Osteoblast (primary cell): ENCODE results near the gene SKAP1. TPM values are rescaled to one million over a fixed set of nuclear protein-coding genes. Genes with fewer than 3 reads are reported as not detected.

Experiments used
- DNase-seq: peaks from one replicate; pipeline ENCODE4 v3.0.0; 2011; ENCODE audit warnings: low spot score, mixed read lengths; ENCODE audit not compliant: insufficient read length; ENCODE audit errors: missing footprints
- H2AFZ ChIP-seq: 2 replicates; pipeline ENCODE4 v1.6.0; 2011; ENCODE audit warnings: mild to moderate bottlenecking, low read length
- H3K27ac ChIP-seq: 2 replicates; pipeline ENCODE4 v1.5.1; 2011; ENCODE audit warnings: mild to moderate bottlenecking, low read depth, low read length, moderate library complexity
- H3K27me3 ChIP-seq: 2 replicates; pipeline ENCODE4 v1.6.0; 2012; ENCODE audit warnings: mild to moderate bottlenecking, control low read depth, inconsistent platforms, low read length, moderate library complexity; ENCODE audit not compliant: insufficient read depth
- H3K36me3 ChIP-seq: 2 replicates; pipeline ENCODE4 v1.5.1; 2011; ENCODE audit warnings: mild to moderate bottlenecking, low read length, control low read depth, moderate library complexity; ENCODE audit not compliant: insufficient read depth
- H3K4me1 ChIP-seq: 2 replicates; pipeline ENCODE4 v1.5.1; 2011; ENCODE audit warnings: mild to moderate bottlenecking, low read length, control low read depth, moderate library complexity; ENCODE audit not compliant: insufficient read depth
- H3K4me2 ChIP-seq: 2 replicates; pipeline ENCODE4 v1.6.0; 2011; ENCODE audit warnings: mild to moderate bottlenecking, low read length; ENCODE audit not compliant: insufficient read depth
- H3K4me3 ChIP-seq: fragments of 200-600 bp; sonication (generic); 3 replicates; pipeline ENCODE4 v1.5.1; 2012; ENCODE audit warnings: mild to moderate bottlenecking, low read length, inconsistent platforms; ENCODE audit not compliant: insufficient read depth
- H3K79me2 ChIP-seq: 2 replicates; pipeline ENCODE4 v1.6.0; 2012; ENCODE audit warnings: mild to moderate bottlenecking, low read length, control low read depth, inconsistent platforms; ENCODE audit not compliant: insufficient read depth
- H3K9me3 ChIP-seq: 2 replicates; pipeline ENCODE4 v1.5.1; 2011; ENCODE audit warnings: low read depth, low read length, control low read depth
- H4K20me1 ChIP-seq: 2 replicates; pipeline ENCODE4 v1.6.0; 2012; ENCODE audit warnings: mild to moderate bottlenecking, low read length, control low read depth; ENCODE audit not compliant: insufficient read depth
- CTCF ChIP-seq: IDR thresholded peaks from 2 replicates; pipeline ENCODE4 v1.5.1; 2011; ENCODE audit warnings: mild to moderate bottlenecking, low read depth, low read length, moderate library complexity; ENCODE audit errors: extremely low read depth
- total RNA-seq: library from RNA; depleted of rRNA; stranded (reverse); fragments of >200 nt; gene quantifications from 2 replicates; pipeline ENCODE4 v1.2.3, GENCODE V29; 2012

Gene SKAP1
- total RNA-seq, 1 donor, result not detected

- TF ChIP-seq CTCF, result no peak
- H2AFZ ChIP-seq, result no peak overlapping the region
- no peaks in the 10 kb centered on the region for H3K9me3 ChIP-seq
- H3K4me3 ChIP-seq, result no peak overlapping the region
- H3K4me1 ChIP-seq, result no peaks in the 10 kb centered on the region
- H3K4me2 ChIP-seq, result no peak overlapping the region
- H3K27ac ChIP-seq, result no peak overlapping the region
- H3K27me3 ChIP-seq, result peaks cover 87% of the 10 kb centered on the region
- H4K20me1 ChIP-seq, result no peaks in the 10 kb centered on the region
- no peak for DNase-seq
- no peaks in the 10 kb centered on the region for H3K79me2 ChIP-seq
- H3K36me3 ChIP-seq, result no peaks in the 10 kb centered on the region
Observed at GRCh38 chr17:48296453-48296852, 133.6 kb downstream of the SKAP1 start.

GRCh38 chr17:48295362-48296288 lies 134.4 kb downstream of the SKAP1 start:
- no peak overlapping the region for H3K4me3 ChIP-seq
- no peak for TF ChIP-seq CTCF
- no peaks in the 10 kb centered on the region for H3K4me1 ChIP-seq
- H3K36me3 ChIP-seq, result no peaks in the 10 kb centered on the region
- no peak overlapping the region for H3K4me2 ChIP-seq
- DNase-seq, result no peak
- H3K79me2 ChIP-seq, result no peaks in the 10 kb centered on the region
- H3K27me3 ChIP-seq, result peaks cover 87% of the 10 kb centered on the region
- no peaks in the 10 kb centered on the region for H3K9me3 ChIP-seq
- no peak overlapping the region for H2AFZ ChIP-seq
- H3K27ac ChIP-seq, result no peak overlapping the region
- H4K20me1 ChIP-seq, result no peaks in the 10 kb centered on the region

GRCh38 chr17:48294806-48295361 lies 135.1 kb downstream of the SKAP1 start:
- Histone ChIP-seq H3K4me2 (no peak overlapping the region), H3K36me3 (no peaks in the 10 kb centered on the region), H3K4me1 (no peaks in the 10 kb centered on the region), H2AFZ (no peak overlapping the region), H3K27ac (no peak overlapping the region), H3K4me3 (no peak overlapping the region), H4K20me1 (no peaks in the 10 kb centered on the region), H3K9me3 (no peaks in the 10 kb centered on the region), H3K79me2 (no peaks in the 10 kb centered on the region), H3K27me3 (peaks cover 86% of the 10 kb centered on the region)
- DNase-seq, result no peak
- no peak for TF ChIP-seq CTCF

GRCh38 chr17:48294020-48294805 lies 135.8 kb downstream of the SKAP1 start:
- Histone ChIP-seq H3K36me3 (no peaks in the 10 kb centered on the region), H3K4me3 (no peak overlapping the region)

More at GRCh38 chr17:48294020-48294805, 135.8 kb downstream of the SKAP1 start:
- no peak for TF ChIP-seq CTCF
- Histone ChIP-seq H3K27ac (no peak overlapping the region), H3K27me3 (peaks cover 80% of the 10 kb centered on the region), H3K79me2 (no peaks in the 10 kb centered on the region), H3K9me3 (no peaks in the 10 kb centered on the region), H4K20me1 (no peaks in the 10 kb centered on the region), H3K4me1 (no peaks in the 10 kb centered on the region), H2AFZ (no peak overlapping the region), H3K4me2 (no peak overlapping the region)
- no peak for DNase-seq
